Measurements from ENCODE around the gene STPG2.

DNA sequence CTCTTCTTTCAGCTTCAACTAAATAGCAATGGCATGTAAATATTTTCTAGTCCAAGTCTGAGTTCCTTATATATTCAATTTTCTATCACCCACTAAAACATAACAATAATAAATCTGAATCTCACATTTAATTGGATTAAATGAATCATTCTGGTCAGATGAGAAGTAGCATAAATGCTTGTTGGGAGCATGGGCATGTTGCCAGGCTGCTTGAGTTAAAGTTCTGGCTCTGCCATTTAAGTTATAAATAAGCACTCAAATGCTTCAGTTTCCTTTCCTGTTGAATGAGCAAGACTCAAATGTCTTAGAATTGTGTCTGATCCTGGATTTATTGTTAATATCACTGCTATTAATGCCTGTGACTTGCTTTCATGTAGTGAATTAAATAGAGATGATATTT, 496.3 kb downstream of the STPG2 start:
- no peak for TF ChIP-seq POLR2AphosphoS5 (IDR thresholded peaks at IDR 0.05; ENCODE audit: low read depth, low read length)
- TF ChIP-seq, protein P1, sequence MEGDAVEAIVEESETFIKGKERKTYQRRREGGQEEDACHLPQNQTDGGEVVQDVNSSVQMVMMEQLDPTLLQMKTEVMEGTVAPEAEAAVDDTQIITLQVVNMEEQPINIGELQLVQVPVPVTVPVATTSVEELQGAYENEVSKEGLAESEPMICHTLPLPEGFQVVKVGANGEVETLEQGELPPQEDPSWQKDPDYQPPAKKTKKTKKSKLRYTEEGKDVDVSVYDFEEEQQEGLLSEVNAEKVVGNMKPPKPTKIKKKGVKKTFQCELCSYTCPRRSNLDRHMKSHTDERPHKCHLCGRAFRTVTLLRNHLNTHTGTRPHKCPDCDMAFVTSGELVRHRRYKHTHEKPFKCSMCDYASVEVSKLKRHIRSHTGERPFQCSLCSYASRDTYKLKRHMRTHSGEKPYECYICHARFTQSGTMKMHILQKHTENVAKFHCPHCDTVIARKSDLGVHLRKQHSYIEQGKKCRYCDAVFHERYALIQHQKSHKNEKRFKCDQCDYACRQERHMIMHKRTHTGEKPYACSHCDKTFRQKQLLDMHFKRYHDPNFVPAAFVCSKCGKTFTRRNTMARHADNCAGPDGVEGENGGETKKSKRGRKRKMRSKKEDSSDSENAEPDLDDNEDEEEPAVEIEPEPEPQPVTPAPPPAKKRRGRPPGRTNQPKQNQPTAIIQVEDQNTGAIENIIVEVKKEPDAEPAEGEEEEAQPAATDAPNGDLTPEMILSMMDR (IDR thresholded peaks at IDR 0.05) = no peak
- TF ChIP-seq, protein P2, sequence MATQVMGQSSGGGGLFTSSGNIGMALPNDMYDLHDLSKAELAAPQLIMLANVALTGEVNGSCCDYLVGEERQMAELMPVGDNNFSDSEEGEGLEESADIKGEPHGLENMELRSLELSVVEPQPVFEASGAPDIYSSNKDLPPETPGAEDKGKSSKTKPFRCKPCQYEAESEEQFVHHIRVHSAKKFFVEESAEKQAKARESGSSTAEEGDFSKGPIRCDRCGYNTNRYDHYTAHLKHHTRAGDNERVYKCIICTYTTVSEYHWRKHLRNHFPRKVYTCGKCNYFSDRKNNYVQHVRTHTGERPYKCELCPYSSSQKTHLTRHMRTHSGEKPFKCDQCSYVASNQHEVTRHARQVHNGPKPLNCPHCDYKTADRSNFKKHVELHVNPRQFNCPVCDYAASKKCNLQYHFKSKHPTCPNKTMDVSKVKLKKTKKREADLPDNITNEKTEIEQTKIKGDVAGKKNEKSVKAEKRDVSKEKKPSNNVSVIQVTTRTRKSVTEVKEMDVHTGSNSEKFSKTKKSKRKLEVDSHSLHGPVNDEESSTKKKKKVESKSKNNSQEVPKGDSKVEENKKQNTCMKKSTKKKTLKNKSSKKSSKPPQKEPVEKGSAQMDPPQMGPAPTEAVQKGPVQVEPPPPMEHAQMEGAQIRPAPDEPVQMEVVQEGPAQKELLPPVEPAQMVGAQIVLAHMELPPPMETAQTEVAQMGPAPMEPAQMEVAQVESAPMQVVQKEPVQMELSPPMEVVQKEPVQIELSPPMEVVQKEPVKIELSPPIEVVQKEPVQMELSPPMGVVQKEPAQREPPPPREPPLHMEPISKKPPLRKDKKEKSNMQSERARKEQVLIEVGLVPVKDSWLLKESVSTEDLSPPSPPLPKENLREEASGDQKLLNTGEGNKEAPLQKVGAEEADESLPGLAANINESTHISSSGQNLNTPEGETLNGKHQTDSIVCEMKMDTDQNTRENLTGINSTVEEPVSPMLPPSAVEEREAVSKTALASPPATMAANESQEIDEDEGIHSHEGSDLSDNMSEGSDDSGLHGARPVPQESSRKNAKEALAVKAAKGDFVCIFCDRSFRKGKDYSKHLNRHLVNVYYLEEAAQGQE (IDR thresholded peaks at IDR 0.05; ENCODE audit: insufficient read depth in 1 of 2, low read depth in 2 of 2, low read length in 1 of 2) = no peak
- no peak for TF ChIP-seq TCF7L2 (IDR thresholded peaks at IDR 0.05; ENCODE audit: low read depth, low read length)

All from Panc1 (cell line).